NCI-H2081 treated with DMSO at 0.1 percent for 48 hours (cell line): ENCODE data around the gene UCHL1.
A peak's percentile ranks its signal among the peaks of the same experiment; 100 is the strongest.

Experiments used
- DNase-seq: peaks from one replicate; lab custom pipeline; 2025; lab: John Stamatoyannopoulos, UW

UCHL1 gene

DNA sequence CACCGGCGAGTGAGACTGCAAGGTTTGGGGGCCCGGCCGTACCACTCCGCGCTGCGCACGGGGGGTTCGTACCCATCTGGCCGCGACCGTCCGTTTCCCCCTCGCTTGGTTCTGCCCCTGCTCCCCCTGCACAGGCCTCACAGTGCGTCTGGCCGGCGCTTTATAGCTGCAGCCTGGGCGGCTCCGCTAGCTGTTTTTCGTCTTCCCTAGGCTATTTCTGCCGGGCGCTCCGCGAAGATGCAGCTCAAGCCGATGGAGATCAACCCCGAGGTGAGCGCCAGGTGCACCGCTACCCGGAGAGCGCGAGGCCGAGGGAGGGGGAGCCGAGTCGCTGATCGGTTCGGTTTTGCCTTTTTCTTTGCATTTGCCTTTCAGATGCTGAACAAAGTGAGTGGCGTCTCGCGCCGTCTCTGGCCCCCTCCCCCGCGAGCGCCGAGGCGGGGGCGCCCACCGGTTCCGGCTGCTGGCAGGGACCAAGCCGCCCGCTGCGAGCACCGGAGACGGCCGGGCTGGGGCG, at the start of gene UCHL1:
TSS of gene UCHL1 (plus strand) at position 189 of the 517 bp plus-strand sequence. CDS start at position 238, 49 bp downstream.
- peak; percentile 89 for DNase-seq

DNA sequence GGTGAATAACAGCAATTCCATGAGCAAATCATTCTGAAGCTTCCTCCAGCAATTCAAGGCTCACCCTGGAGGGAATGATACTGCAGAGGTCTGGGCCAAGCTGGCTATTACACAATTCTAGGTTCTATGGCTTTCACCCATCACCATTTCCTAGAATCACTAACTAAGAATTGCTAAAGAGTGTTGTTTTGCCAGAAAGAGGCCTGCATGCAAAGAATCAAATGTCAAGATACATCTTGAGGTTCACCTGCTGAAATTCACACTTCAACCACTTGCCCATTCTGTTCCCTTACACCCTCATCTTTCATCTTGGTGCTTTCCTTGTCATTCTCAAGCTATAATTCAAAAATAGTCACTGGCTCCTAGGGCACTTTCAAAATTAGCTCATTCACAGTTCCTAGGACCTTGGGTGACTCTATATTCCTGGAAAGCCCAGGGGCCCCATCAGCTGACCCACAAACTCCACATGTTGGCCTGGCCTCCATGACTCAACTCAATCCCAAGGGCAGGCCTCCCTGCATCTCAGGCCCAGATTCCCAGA, 49.4 kb upstream of the UCHL1 start:
- no peak for DNase-seq

DNA sequence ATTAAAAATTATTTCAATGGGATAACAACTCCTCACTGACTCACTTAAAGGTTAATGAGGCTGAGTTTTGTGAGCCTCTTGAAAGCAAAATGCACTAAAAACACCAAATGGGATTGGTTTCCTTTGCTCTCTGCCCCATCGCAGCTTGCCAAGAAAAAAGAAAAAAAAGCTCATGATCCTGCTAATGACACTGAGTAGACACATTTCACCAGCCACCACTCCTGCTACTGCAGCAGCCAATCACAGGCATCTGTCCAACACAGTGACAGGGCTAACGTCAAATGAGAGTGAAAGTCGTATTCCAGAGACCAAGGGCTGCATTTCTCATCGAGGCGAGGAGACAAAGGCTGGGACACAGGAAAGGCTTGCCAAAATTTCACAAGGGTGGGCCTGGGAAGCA, 47.5 kb upstream of the UCHL1 start:
- DNase-seq, result no peak

DNA sequence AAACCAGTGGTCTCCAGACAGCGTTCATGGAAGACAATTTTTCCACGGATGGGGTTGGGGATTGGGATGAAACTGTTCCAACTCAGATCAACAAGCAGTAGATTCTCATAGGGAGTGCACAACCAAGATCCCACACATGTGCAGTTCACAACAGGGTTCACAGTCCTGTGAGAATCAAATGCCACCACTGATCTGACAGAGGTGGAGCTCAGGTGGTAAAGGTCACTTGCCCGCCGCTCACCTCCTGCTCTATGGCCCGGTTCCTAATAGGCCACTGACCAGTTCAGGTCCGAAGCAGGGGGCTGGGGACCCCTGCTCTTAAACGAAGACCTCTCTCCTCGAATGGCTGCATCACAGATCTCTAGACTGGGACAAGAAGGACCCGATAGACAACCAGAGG, 46.8 kb upstream of the UCHL1 start:
- no peak for DNase-seq

DNA sequence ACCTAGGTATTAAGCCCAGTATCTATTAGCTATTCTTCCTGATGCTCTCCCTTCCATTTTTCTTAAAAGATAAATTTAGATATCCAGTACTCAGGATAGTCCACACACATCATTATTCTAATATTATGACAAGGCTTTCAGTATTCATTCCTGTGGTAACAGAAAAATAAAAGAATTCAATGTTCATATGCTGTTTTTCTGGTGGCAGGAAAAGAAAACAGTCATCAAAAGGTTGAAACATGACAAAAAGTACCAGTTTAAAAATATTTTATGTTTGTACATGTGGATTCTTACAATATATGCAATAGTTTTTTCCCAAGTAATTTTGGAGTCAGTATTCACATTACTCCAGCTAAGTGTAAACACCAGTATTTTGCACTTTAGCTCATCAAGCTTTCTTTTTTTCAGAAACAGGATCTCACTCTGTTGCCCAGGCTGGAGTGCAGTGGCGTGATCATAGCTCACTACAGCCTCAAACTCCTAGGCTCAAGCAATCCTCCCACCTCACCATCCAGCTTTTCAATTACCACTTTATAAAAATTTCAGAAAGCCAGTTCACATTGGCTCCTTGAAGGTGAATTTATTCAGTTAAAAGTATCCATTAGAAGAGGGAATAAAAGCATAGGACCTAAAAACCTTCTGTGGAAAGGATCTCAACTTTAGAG, 44.6 kb upstream of the UCHL1 start:
- DNase-seq, result no peak

DNA sequence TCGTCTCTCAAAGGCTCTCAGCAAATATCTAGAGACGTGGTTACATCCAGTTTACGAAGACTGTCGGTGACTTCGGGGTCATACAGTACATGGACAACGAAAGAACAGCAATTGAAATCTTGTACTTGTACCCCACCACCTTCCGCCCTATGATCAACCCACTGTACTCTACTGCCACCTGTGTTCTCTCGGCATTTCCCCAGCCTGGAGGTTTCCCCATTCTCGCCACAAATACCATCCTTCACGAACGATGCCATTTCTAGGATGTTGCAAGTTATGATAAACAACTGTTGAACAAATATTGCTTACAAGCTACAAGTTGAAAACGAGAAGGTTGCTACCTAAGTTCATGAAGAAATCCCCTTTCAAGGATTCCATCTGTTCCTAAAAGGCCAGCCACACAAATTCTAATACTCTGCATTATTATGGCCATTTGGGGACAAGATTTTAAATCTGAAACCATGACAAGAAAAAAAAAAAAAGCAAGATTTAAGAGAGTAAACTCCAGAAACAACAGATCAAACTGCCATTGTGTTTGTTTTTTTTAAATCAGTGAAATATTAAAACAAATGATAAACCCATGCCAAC, 44.0 kb upstream of the UCHL1 start:
- peak; percentile 53 for DNase-seq

DNA sequence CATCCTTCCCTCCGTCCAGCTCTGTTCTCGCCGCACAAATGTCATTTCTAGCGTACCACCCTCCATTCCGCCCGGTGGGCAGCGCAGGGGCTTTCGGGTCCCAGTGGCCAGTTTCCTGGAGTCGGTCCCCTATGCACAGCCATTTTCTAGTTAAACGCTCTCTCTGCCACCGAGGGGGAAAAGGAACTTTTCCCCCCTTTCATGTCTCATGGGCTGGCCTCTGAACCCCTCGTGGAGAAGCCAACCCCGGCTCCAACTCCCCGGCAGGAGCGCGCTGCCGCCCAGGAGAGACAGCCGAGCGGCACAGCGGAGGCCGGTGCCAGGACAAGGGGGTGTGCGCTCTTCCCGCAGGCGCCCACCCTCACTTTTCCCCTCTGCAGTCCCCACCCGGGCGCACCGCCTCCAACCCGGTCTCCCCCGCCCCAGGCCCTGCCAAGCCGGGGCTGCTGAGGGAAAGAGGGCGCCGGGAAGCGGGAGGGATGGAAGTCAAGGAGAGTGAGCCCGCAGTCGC, 43.0 kb upstream of the UCHL1 start:
- no peak for DNase-seq

GRCh38 chr4:41214136-41214824, 42.4 kb upstream of the UCHL1 start, which contains the start of gene APBB2:
Gene APBB2, minus strand, starts transcription at chr4:41214542. Its CDS starts 181,288 bp downstream, at chr4:41033254.
- peak; percentile 89 for DNase-seq

DNA sequence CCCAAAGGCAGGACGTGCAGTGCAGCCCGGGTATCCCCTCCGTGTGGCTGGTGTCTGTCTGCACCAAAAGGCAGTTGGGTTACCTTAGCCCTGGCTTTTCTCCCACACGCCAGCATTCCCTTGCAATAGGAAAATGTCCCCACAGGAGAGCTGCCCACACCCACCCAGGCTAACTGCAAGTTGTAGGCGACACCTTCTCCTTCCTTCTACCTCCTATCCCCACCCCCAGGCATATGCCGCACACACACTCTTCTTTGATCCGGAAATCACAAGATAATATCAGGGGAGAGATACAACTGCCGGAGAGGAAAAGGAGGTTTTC, 41.9 kb upstream of the UCHL1 start:
- no peak for DNase-seq

DNA sequence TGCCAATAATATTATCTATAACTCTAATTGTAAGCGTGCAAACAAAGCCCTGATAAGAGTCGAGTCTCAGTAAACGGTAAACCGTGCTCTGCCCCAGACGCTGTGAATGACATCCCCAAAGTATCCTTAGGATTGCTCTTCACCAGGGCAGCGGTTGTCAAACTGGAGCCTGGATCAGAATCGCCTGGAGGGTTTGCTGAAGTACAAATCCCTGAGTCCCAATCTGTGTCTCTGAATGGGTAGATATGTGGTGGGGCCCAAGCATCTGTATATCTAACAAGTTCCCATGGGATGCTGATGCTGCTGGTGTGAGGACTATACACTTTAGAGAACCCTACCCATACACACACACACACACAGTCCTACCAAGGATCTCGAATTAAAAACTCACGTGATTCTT, 41.6 kb upstream of the UCHL1 start:
- DNase-seq, result no peak

GRCh38 chr4:41215969-41216293, 40.8 kb upstream of the UCHL1 start:
- DNase-seq, result no peak

DNA sequence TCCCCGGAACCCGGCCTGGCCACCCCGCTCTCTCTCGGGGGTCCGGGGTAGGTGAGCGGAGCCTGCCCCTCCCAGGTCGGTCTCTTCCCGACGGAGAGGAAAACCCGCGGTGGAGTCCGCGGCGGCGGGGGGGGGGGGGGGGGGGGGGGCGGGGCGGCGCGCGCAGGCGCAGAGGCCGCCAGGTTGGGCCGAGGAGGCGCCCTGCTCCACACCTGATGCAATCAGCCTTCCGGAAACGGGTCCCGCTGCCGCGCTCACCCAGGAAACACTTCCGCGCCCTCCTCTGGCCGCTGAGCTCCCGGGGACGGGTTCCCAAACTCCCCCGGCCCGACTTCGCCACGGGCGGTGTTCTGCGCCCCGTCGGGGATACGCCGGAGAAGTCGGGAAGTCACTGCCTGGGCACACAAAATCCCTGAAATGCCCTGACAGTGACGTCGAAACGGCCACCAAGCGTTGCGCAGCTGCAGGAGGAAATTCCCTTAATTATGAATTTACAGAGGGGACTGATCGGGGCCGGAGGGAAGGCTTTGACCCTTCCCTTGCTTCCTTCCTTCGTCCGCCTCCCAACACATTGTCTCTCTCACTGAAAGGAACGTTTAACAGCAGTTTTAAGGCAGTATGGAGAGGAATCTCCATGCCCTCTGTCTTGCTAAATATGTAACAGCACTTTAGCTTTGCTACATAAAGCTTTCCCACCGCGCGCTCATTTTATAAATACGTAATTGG, 40.3 kb upstream of the UCHL1 start:
- peak; percentile 78 for DNase-seq

GRCh38 chr4:41217020-41217333, 39.8 kb upstream of the UCHL1 start:
- DNase-seq, result no peak

DNA sequence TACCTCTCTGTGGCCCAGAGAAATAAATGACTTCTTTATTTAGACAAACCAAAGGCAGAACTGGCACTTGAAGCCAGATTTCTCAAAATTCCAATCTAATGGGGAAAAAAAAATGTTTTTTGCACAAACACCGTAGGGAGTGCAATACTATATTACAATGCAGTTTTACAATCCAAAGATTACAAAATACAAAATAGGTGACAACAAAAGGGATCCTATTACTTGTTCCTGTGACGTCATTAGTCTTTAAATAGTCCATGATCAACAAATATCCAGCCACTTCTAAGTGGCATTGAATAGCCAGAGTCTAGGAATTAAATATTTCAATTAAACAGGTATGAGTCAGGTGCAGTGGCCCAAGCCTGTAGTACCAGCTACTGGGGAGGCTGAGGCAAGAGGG, 39.4 kb upstream of the UCHL1 start:
- DNase-seq, result no peak

DNA sequence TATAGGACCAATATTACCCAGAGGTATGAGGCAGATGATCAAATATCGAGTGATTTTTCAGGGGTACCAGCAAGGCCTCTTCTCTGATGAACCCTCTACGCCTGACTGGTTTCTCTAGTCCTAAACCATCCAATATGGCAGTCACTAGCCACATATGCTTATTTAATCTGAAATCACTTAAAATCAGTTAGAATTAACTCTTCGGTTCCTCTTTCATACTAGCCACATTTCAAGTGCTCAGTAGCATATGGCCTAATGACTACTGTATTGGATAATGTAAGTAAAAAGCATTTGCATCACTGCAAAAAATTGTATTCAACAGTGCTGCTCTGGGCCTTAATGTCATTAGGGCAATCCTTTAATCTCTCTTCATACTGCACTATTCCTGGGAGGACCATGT, 38.0 kb upstream of the UCHL1 start:
- DNase-seq, result no peak

- no peak for DNase-seq
These were observed 37.2 kb upstream of the UCHL1 start for GRCh38 chr4:41219421-41219950.

DNA sequence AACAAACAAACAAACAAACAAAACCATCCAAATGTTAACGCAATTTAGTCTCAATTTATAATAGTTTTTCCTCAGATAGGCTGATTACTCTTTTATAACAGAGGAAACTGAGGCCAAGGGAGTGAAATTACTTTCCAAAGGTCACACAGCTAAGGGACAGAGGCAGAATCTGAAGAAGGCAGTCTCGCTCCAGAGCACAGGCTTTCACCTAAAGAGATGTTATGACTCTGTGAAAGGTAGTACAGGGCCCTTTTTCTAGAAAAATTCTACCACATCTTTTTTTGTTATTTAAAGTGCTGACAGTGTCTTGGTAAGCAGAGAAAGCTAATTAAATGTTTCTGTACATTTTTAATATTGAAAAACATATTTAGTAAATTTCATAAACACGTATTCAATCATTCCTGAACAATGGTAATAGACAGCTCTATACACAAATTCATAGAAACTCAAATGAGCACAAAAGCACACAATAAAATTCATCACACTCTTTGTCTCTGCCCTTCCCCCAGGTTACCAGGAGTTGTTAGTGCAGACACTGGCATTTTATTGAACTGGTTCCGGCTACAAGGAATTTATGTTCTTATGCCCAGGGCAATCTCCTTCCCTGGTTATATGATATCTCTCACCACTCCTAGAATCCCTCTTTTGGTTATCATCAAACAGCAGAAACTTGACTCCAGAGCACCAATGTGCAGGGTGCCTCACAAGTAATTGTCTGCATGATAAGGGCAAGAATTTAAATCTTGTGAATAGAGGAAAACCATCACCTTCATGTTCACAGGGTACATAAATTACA, 34.7 kb upstream of the UCHL1 start:
- no peak for DNase-seq

DNA sequence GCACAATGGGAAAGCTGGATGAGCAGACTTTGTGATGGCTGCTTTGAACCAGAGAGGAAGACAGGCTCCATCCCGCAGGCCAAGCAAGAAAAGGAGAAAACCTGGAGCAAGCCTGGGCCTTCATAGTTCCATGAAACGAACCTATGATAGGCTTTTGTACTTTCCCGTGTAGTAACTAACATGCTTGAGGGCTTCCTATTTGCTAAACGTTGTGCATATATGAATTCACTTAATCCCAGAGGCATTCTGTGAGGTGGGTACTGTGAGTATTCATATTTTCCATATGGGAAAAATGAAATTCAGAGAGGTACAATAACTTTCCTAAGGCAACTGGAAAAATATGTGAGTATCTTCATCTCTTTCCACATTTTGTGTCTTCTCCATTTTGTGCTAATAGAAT, 28.8 kb upstream of the UCHL1 start:
- no peak for DNase-seq

DNA sequence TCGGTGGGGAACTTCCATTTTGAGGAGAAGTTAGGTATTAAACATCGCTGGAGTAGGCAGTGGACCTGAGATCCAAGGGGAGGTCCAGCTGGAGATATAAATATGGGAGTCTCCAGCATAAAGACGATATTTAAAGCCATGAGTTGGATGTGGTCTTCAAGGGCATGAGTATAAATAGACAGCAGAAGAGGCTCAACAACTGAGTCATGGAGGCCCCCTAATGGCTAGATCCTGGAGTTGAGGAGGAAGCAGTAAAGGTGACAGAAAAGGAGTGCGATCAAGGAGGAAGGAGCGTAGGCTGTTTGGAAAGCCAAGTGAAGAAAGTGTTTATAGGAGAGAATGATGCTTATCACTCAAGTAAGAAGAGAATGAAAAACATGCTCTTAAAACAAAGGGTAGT, 24.3 kb upstream of the UCHL1 start:
- no peak for DNase-seq

- DNase-seq, result no peak
These were observed 23.9 kb upstream of the UCHL1 start for GRCh38 chr4:41232856-41233255.

DNA sequence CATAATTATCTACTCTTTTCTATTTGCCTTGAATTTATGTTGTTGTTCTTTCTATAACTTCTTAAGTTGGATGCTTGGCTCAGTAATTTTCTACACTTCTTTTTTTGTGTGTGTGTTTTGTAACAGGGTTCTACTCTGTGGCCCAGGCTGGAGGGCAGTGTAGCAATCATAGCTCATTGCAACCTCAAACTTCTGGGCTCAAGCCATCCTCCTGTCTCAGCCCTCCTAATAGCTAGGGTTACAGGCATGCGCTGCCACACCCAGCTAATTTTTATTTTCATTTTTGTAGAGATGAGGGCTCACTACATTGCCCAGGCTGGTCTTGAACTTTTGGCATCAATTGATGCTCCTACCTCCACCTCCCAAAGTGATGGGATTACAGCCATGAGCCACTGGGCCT, 20.7 kb upstream of the UCHL1 start:
- no peak for DNase-seq
